HUES48 (cell line): ENCODE results near the gene MAN2B1.
"Not testable (repeated sequence)": the region's sequence is repeated elsewhere in the genome, so short reads cannot be mapped to it uniquely, and the experiment has no call there.

Source experiments
- H3K27ac ChIP-seq: one replicate; pipeline ENCODE4 v1.7.0; 2013; ENCODE audit warnings: low read depth, low read length, inconsistent platforms
- H3K27me3 ChIP-seq: 2 replicates; pipeline ENCODE4 v1.6.1; 2013; ENCODE audit warnings: mild to moderate bottlenecking, low read length; ENCODE audit not compliant: control insufficient read depth, insufficient read depth
- H3K36me3 ChIP-seq: 2 replicates; pipeline ENCODE4 v1.6.1; 2013; ENCODE audit warnings: low read length; ENCODE audit not compliant: control insufficient read depth, insufficient read depth
- H3K4me1 ChIP-seq: 2 replicates; pipeline ENCODE4 v1.6.1; 2013; ENCODE audit warnings: mild to moderate bottlenecking, low read length; ENCODE audit not compliant: control insufficient read depth, insufficient read depth
- H3K4me3 ChIP-seq: 2 replicates; pipeline ENCODE4 v1.5.1; 2013; ENCODE audit warnings: mild to moderate bottlenecking, low read depth, low read length
- H3K9ac ChIP-seq: 2 replicates; pipeline ENCODE4 v1.6.1; 2013; ENCODE audit warnings: mild to moderate bottlenecking, low read depth, low read length, moderate library complexity
- H3K9me3 ChIP-seq: 2 replicates; pipeline ENCODE4 v1.6.1; 2013; ENCODE audit warnings: low read length; ENCODE audit not compliant: control insufficient read depth, insufficient read depth

The MAN2B1 gene

DNA sequence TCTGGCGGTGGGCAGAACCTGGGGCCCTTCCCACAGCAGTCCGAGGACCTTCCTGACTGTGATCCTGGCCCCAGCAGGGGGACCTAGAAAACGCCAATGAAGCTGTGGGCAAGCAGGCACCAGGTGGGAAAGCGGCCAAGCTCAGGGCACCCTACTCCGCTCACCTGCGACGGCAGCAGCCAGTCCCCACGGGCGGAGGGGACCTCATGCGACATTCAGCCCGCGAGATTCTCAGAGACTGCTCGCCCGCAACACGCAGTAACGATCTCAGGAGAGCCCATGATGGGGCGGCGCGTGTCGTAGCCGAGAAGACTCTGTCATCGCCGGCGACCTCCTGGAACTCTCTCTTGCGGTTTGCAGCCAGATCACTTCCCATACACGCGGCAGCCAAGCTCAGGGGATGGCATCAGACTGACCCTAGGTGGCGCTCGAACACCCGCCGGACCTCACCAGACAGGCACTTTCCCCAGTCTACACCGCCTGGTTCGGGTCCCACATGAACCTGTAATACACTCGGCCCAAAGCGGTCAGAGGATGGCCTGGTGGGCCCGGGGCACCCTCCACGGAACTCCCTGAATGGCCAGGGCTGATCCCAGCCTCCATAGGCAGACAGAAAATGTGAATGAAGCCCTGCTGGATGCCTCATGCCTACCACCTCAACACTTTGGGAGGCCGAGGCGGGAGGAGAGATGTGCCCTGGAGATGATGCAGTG is 26.5 kb downstream of the MAN2B1 start:
- Histone ChIP-seq H3K9ac (peak overlapping the region; percentile 43; the same call in 1 of the 2 replicates), H3K4me3 (peak overlapping the region; percentile 57), H3K9me3 (no peaks in the 10 kb centered on the region), H3K27ac (no peak overlapping the region), H3K4me1 (no peaks in the 10 kb centered on the region), H3K36me3 (no peaks in the 10 kb centered on the region), H3K27me3 (no peaks in the 10 kb centered on the region; the same call in 1 of the 2 replicates)

- Histone ChIP-seq H3K4me3 (no peak overlapping the region), H3K27me3 (no peaks in the 10 kb centered on the region; the same call in 1 of the 2 replicates), H3K9ac (no peak overlapping the region), H3K9me3 (no peaks in the 10 kb centered on the region), H3K36me3 (no peaks in the 10 kb centered on the region), H3K27ac (no peak overlapping the region), H3K4me1 (no peaks in the 10 kb centered on the region)
Observed at GRCh38 chr19:12638611-12639182, 27.8 kb downstream of the MAN2B1 start.

- no peak overlapping the region for H3K27ac ChIP-seq
- no peaks in the 10 kb centered on the region for H3K4me1 ChIP-seq
- H3K9ac ChIP-seq, result no peak overlapping the region
- H3K9me3 ChIP-seq, result no peaks in the 10 kb centered on the region
- H3K27me3 ChIP-seq, result no peaks in the 10 kb centered on the region; the same call in 1 of the 2 replicates
- no peak overlapping the region for H3K4me3 ChIP-seq
- H3K36me3 ChIP-seq, result no peaks in the 10 kb centered on the region
Observed at GRCh38 chr19:12636631-12637030, 29.9 kb downstream of the MAN2B1 start.

DNA sequence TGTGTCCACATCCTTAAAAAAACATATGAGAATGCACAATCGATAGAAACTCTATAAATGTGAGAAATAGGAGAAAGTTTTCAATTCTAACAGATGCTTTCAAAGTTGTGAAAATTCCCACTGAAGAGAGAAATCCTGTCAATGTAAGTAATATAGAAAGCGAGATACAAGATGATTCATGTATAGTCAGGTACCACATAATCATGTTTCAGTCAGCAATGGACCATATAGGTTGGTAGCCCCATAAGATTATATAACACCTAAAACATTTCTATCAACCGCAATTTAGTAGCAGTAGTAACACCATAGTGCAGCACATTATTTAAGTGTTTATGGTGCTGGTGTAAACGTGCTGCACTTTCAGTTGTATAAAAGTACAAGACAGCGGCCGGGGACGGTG is 37.3 kb downstream of the MAN2B1 start:
- peaks cover 63% of the 10 kb centered on the region for H3K36me3 ChIP-seq
- H3K9me3 ChIP-seq, result peaks cover 37% of the 10 kb centered on the region
- H3K4me1 ChIP-seq, result no peaks in the 10 kb centered on the region
- H3K9ac ChIP-seq, result no peak overlapping the region
- no peak overlapping the region for H3K4me3 ChIP-seq
- no peak overlapping the region for H3K27ac ChIP-seq
- H3K27me3 ChIP-seq, result no peaks in the 10 kb centered on the region

GRCh38 chr19:12628040-12629022 is 38.2 kb downstream of the MAN2B1 start:
- H3K4me1 ChIP-seq, result no peaks in the 10 kb centered on the region
- H3K9me3 ChIP-seq, result peaks cover 37% of the 10 kb centered on the region
- no peak overlapping the region for H3K27ac ChIP-seq
- H3K9ac ChIP-seq, result no peak overlapping the region
- peaks cover 71% of the 10 kb centered on the region for H3K36me3 ChIP-seq
- no peak overlapping the region for H3K4me3 ChIP-seq
- no peaks in the 10 kb centered on the region for H3K27me3 ChIP-seq

GRCh38 chr19:12626958-12627357 is 39.6 kb downstream of the MAN2B1 start:
- Histone ChIP-seq H3K36me3 (peaks cover 74% of the 10 kb centered on the region), H3K27me3 (no peaks in the 10 kb centered on the region), H3K4me3 (no peak overlapping the region), H3K4me1 (no peaks in the 10 kb centered on the region), H3K27ac (no peak overlapping the region), H3K9me3 (peaks cover 37% of the 10 kb centered on the region), H3K9ac (no peak overlapping the region)

GRCh38 chr19:12623361-12624031 is 43.0 kb downstream of the MAN2B1 start:
- H3K9ac ChIP-seq, result no peak overlapping the region
- H3K4me1 ChIP-seq, result no peaks in the 10 kb centered on the region
- no peak overlapping the region for H3K4me3 ChIP-seq
- peaks cover 51% of the 10 kb centered on the region for H3K36me3 ChIP-seq
- H3K9me3 ChIP-seq, result peaks cover 19% of the 10 kb centered on the region
- H3K27ac ChIP-seq, result no peak overlapping the region
- no peaks in the 10 kb centered on the region for H3K27me3 ChIP-seq

DNA sequence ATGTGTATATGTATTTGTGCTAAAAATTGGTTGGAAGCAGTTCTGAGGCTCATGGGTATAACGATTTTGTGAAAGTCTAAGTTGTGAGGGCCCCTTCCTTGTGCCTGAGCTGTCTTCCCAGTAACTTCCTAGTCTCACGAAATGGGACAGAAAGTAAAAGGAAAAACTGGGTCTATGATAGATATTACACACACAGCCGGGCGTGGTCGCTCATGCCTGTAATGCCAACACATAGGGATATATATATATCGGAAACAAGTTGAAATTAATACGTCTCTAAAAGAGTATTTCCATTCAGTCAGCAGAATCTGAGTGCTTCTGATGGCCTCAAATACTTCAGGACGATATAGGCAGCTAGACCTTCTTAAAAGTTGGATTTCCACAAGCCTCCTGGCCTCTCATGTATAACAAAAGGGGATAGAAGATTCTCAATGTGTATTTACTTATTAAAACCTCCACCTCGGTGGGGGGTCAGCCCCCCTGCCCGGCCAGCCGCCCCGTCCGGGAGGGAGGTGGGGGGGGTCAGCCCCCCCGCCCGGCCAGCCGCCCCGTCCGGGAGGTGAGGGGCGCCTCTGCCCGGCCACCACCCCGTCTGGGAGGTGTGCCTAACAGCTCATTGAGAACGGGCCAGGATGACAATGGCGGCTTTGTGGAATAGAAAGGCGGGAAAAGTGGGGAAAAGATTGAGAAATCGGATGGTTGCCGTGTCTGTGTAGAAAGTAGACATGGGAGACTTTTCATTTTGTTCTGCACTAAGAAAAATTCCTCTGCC is 45.1 kb downstream of the MAN2B1 start:
- H3K4me3 ChIP-seq, H3K4me1 ChIP-seq, H3K9ac ChIP-seq, H3K27me3 ChIP-seq, H3K9me3 ChIP-seq: not testable (repeated sequence)
- H3K27ac ChIP-seq, result peak overlapping the region; percentile 32
- peaks cover 33% of the 10 kb centered on the region for H3K36me3 ChIP-seq

DNA sequence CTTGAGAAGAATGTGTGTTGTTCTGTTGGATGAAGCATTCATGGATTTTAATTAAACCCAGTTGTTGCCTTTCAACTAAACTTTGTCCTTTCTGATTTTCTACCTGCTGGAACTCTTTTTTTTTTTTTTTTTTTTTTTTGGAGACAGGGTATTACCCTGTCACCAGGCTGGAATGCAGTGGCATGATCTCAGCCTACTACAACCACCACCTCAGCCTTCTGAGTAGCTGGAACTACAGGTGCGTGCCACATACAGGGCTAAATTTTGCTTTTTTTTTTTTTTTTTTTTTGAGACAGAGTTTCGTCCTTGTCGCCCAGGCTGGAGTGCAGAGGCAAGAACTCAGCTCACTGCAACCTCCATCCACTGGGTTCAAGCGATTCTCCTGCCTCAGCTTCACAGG is 48.9 kb downstream of the MAN2B1 start:
- Histone ChIP-seq H3K4me1 (no peaks in the 10 kb centered on the region), H3K9ac (no peak overlapping the region), H3K27ac (no peak overlapping the region), H3K36me3 (peaks cover 23% of the 10 kb centered on the region), H3K4me3 (no peak overlapping the region), H3K9me3 (no peaks in the 10 kb centered on the region), H3K27me3 (no peaks in the 10 kb centered on the region)

DNA sequence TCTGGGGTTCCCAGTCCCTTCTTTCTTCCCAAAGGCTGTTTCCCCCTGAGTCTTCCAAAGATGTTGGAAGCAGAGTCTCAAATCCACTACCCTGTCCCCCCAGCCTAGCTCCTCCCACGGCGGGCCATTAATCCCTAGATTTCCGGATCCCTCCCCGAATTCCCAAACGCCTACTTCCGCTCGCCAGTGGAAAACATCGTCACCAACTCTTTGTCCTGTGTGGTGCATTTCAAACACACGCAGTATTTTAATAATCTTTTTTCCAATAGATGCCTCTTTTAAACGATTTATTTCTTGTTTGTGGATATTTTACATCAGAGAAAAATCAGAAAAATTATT is 55.2 kb downstream of the MAN2B1 start:
- Histone ChIP-seq H3K4me3 (peak overlapping the region; percentile 82), H3K27me3 (no peaks in the 10 kb centered on the region), H3K4me1 (no peaks in the 10 kb centered on the region), H3K9ac (peak overlapping the region; percentile 79), H3K9me3 (no peaks in the 10 kb centered on the region), H3K36me3 (peaks cover 36% of the 10 kb centered on the region), H3K27ac (peak overlapping the region; percentile 94)
